Measurements from ENCODE around the gene SFT2D1. TPM values are rescaled to one million over a fixed set of nuclear protein-coding genes. Genes with fewer than 3 reads are reported as not detected.

The SFT2D1 gene
- total RNA-seq, 1 donor from 2014 or later = 35.9 TPM

- DNase-seq (ENCODE audit: low spot score) = no peak
Observed at GRCh38 chr6:166307082-166308032, 35.0 kb downstream of the SFT2D1 start.

GRCh38 chr6:166306378-166307081 is 35.8 kb downstream of the SFT2D1 start:
- no peak for DNase-seq (ENCODE audit: low spot score)

- no peak for DNase-seq (ENCODE audit: low spot score)
Observed at GRCh38 chr6:166305562-166306117, 36.7 kb downstream of the SFT2D1 start.

- no peak for DNase-seq (ENCODE audit: low spot score)
Observed at GRCh38 chr6:166304106-166304505, 38.2 kb downstream of the SFT2D1 start.

- DNase-seq (ENCODE audit: low spot score) = no peak
Observed at GRCh38 chr6:166301611-166302529, 40.5 kb downstream of the SFT2D1 start.

- DNase-seq (ENCODE audit: low spot score) = no peak
Observed at GRCh38 chr6:166300357-166300987, 41.9 kb downstream of the SFT2D1 start.

GRCh38 chr6:166297606-166298005 is 44.7 kb downstream of the SFT2D1 start:
- no peak for DNase-seq (ENCODE audit: low spot score)

- no peak for DNase-seq (ENCODE audit: low spot score)
Observed at GRCh38 chr6:166296035-166296883, 46.1 kb downstream of the SFT2D1 start.

GRCh38 chr6:166293731-166294584 is 48.4 kb downstream of the SFT2D1 start:
- DNase-seq (ENCODE audit: low spot score) = no peak

GRCh38 chr6:166289207-166290060 is 52.9 kb downstream of the SFT2D1 start:
- DNase-seq (ENCODE audit: low spot score) = peak; percentile 11

GRCh38 chr6:166286839-166287271 is 55.5 kb downstream of the SFT2D1 start:
- DNase-seq (ENCODE audit: low spot score) = peak; percentile 6

- no peak for DNase-seq (ENCODE audit: low spot score)
Observed at GRCh38 chr6:166285233-166285632, 57.1 kb downstream of the SFT2D1 start.

GRCh38 chr6:166284640-166285039 is 57.7 kb downstream of the SFT2D1 start:
- no peak for DNase-seq (ENCODE audit: low spot score)

GRCh38 chr6:166282394-166283032 is 59.8 kb downstream of the SFT2D1 start:
- DNase-seq (ENCODE audit: low spot score) = no peak

- DNase-seq (ENCODE audit: low spot score) = no peak
Observed at GRCh38 chr6:166281104-166281503, 61.2 kb downstream of the SFT2D1 start.

GRCh38 chr6:166279393-166279679 is 63.0 kb downstream of the SFT2D1 start:
- no peak for DNase-seq (ENCODE audit: low spot score)

GRCh38 chr6:166278579-166279392 is 63.6 kb downstream of the SFT2D1 start:
- DNase-seq (ENCODE audit: low spot score) = no peak

Data from umbilical cord (tissue), 2 donors.